ENCODE results near the gene ATP2B2. TPM values are rescaled to one million over a fixed set of nuclear protein-coding genes. Genes with fewer than 3 reads are reported as not detected.

Gene ATP2B2
- total RNA-seq, 2 experiments from 2014 or later, result 0.06 TPM; not detected in 1

DNA sequence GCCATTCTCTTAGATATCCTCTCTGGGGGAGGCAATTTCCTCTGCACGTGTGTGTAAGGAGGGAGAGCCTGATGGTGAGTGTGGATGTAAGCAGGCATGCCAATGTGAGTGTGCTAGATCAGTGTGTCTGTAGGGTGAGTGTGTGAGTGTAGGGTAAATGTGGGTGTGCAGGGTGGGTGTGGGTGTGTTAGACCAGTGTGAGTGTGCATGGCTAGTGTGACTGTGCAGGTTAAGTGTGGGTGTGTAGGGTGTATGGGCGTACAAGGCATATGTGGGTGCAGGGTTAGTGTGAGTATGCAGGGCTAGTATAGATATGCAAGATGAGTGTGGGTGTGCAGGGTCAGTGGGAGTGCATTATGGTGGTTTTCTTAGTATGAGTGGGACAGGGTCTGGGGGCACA is 48.4 kb downstream of the ATP2B2 start:
- peaks cover 22% of the 10 kb centered on the region for H3K4me1 ChIP-seq (ENCODE audit: insufficient read depth, low read length, poor library complexity, severe bottlenecking)
- intact Hi-C loops (cut with micrococcal nuclease; ENCODE audit: unreplicated experiment), result no loop called here
- no peaks in the 10 kb centered on the region for H3K9me2 ChIP-seq (ENCODE audit: insufficient read depth, low read length)
- H4K20me1 ChIP-seq (ENCODE audit: insufficient read depth, low read length), result no peaks in the 10 kb centered on the region
- H3K79me2 ChIP-seq (ENCODE audit: insufficient read depth, low read depth, low read length), result no peaks in the 10 kb centered on the region
- no peak for DNase-seq (ENCODE audit: low spot score)
- peak overlapping the region; percentile 33 for H3K27ac ChIP-seq (ENCODE audit: low read depth, low read length, poor library complexity, severe bottlenecking)
- no peak for TF ChIP-seq EZH2phosphoT487 (IDR thresholded peaks at IDR 0.05; ENCODE audit: borderline replicate concordance, low read depth, low read length)
- no peak for TF ChIP-seq CTCF (conservative IDR thresholded peaks at IDR 0.05; ENCODE audit: low read length)
- no peaks in the 10 kb centered on the region for H3K9me3 ChIP-seq (ENCODE audit: low read length)
- no peak overlapping the region for H2AFZ ChIP-seq (ENCODE audit: low read length)
- ChIA-PET CTCF (ENCODE audit: unreplicated experiment) (no interaction called here), POLR2A (interaction anchor here (0.7 to 1.0 kb wide), 2 partner anchors 39 to 1192 kb away, joined by 3 read pairs; no protein-coding TSS in a partner anchor)
- H3K36me3 ChIP-seq (ENCODE audit: insufficient read depth, low read length), result no peaks in the 10 kb centered on the region
- H3K4me2 ChIP-seq (ENCODE audit: low read length), result peak overlapping the region; percentile 57
- H3K4me3 ChIP-seq (ENCODE audit: low read depth, low read length, poor library complexity, severe bottlenecking), result no peak overlapping the region
- BruUV-seq (replicated peaks), result no TSS peak

DNA sequence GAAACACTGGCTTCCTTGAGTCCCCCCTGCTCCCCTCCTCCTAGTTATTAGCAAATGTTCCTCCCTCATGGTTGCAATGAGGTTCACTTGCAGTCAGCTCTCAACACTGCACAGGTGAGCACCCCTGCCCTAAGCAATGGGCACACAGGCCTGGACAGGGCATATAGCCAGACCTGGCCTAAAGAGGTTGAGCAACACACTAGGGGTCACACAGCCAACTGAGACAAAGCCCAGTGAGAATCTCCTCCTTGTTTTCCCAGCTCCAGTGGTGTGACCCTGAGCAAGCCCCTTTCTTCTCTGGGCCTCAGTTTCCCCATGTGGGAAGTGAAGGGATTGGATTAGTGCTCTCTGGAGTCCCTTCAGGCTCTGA is 49.9 kb downstream of the ATP2B2 start:
- Histone ChIP-seq H4K20me1 (ENCODE audit: insufficient read depth, low read length) (no peaks in the 10 kb centered on the region), H3K36me3 (ENCODE audit: insufficient read depth, low read length) (no peaks in the 10 kb centered on the region), H3K4me2 (ENCODE audit: low read length) (no peak overlapping the region), H3K79me2 (ENCODE audit: insufficient read depth, low read depth, low read length) (no peaks in the 10 kb centered on the region), H2AFZ (ENCODE audit: low read length) (no peak overlapping the region), H3K9me2 (ENCODE audit: insufficient read depth, low read length) (no peaks in the 10 kb centered on the region), H3K4me3 (ENCODE audit: low read depth, low read length, poor library complexity, severe bottlenecking) (no peak overlapping the region), H3K4me1 (ENCODE audit: insufficient read depth, low read length, poor library complexity, severe bottlenecking) (peaks cover 22% of the 10 kb centered on the region), H3K9me3 (ENCODE audit: low read length) (no peaks in the 10 kb centered on the region), H3K27ac (ENCODE audit: low read depth, low read length, poor library complexity, severe bottlenecking) (no peak overlapping the region)
- no peak for TF ChIP-seq CTCF (conservative IDR thresholded peaks at IDR 0.05; ENCODE audit: low read length)
- TF ChIP-seq EZH2phosphoT487 (IDR thresholded peaks at IDR 0.05; ENCODE audit: borderline replicate concordance, low read depth, low read length), result no peak
- ChIA-PET CTCF (ENCODE audit: unreplicated experiment) (no interaction called here), POLR2A (no interaction called here)
- DNase-seq (ENCODE audit: low spot score), result no peak
- BruUV-seq (replicated peaks), result no TSS peak
- intact Hi-C loops (cut with micrococcal nuclease; ENCODE audit: unreplicated experiment), result no loop called here

DNA sequence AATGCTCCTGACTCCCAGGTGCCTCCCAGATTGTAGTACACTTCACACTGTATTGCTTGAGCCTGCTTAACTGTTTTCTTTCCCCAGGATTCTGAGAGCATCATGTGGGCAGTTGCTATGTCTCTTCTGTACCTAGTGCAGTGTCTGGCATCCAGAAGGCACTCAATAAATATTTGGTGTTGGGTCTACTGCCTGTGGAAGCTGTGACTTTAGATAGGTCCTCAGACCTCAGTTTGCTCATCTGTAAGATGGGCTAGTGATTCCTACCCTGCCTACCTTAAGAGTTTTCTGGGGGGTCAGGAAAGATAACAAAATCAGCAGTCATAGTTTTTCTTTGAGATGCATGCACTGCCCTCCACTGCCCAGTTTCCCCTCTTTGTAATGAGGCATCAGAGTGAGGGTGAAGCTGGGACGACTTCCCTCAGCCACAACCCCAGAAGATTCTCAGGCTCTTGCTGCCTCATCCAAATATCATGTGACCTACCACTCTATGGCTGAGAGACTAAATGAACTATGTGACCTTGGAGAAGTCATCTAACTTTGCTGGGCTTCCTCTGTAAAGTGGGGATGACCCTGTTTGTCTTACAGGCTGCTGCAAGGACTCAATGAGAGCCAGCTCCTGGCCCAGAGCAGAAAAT is 50.4 kb downstream of the ATP2B2 start:
- H3K79me2 ChIP-seq (ENCODE audit: insufficient read depth, low read depth, low read length), result no peaks in the 10 kb centered on the region
- ChIA-PET POLR2A (no interaction called here), CTCF (ENCODE audit: unreplicated experiment) (no interaction called here)
- BruUV-seq (replicated peaks), result no TSS peak
- TF ChIP-seq EZH2phosphoT487 (IDR thresholded peaks at IDR 0.05; ENCODE audit: borderline replicate concordance, low read depth, low read length) (no peak), CTCF (conservative IDR thresholded peaks at IDR 0.05; ENCODE audit: low read length) (no peak)
- no peak overlapping the region for H3K27ac ChIP-seq (ENCODE audit: low read depth, low read length, poor library complexity, severe bottlenecking)
- no peak for DNase-seq (ENCODE audit: low spot score)
- H3K9me3 ChIP-seq (ENCODE audit: low read length), result no peaks in the 10 kb centered on the region
- peaks cover 22% of the 10 kb centered on the region for H3K4me1 ChIP-seq (ENCODE audit: insufficient read depth, low read length, poor library complexity, severe bottlenecking)
- H3K9me2 ChIP-seq (ENCODE audit: insufficient read depth, low read length), result no peaks in the 10 kb centered on the region
- no peak overlapping the region for H3K4me3 ChIP-seq (ENCODE audit: low read depth, low read length, poor library complexity, severe bottlenecking)
- intact Hi-C loops (cut with micrococcal nuclease; ENCODE audit: unreplicated experiment), result no loop called here
- no peak overlapping the region for H2AFZ ChIP-seq (ENCODE audit: low read length)
- no peaks in the 10 kb centered on the region for H3K36me3 ChIP-seq (ENCODE audit: insufficient read depth, low read length)
- no peaks in the 10 kb centered on the region for H4K20me1 ChIP-seq (ENCODE audit: insufficient read depth, low read length)
- no peak overlapping the region for H3K4me2 ChIP-seq (ENCODE audit: low read length)
